Amygdala (tissue), 56 donors: ENCODE data around the gene SMCO4.
A peak's percentile ranks its signal among the peaks of the same experiment; 100 is the strongest.
"Not testable (repeated sequence)": the region's sequence is repeated elsewhere in the genome, so short reads cannot be mapped to it uniquely, and the experiment has no call there.

Source experiments
- DNase-seq, 56 donors: peaks; one replicate each; lab custom pipeline; 2025; lab: John Stamatoyannopoulos, UW

Gene SMCO4, protein sequence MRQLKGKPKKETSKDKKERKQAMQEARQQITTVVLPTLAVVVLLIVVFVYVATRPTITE

GRCh38 chr11:93543292-93543977 lies at the start of gene SMCO4:
SMCO4 (minus strand) TSS chr11:93543391; CDS start chr11:93479189, 64,202 bp downstream.
- DNase-seq = peak in 47 of 56 donors; percentile 19 to 78 (median 48)

GRCh38 chr11:93591247-93591898 lies 48.2 kb upstream of the SMCO4 start:
- no peak for DNase-seq

GRCh38 chr11:93589347-93589746 lies 46.2 kb upstream of the SMCO4 start:
- DNase-seq = no peak

GRCh38 chr11:93587858-93588581 lies 44.8 kb upstream of the SMCO4 start:
- no peak for DNase-seq

DNA sequence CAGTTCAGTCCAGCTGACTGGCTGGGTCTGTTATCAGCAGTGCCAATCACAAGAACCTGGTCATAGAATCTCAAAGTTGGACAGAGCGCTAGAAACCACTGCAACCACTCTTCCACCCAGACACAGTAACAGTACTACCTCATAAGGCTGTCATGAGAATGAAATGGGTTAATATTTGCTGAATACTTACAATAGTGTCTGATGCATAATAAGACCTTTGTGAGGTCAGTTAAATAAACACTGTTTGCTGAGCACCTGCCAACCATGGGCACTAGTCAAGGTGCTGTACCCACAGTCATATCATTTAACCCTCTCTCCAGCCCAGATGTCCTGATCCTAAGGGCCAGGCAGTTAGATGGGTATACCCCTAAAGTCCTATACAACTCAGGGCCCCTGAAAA lies 44.2 kb upstream of the SMCO4 start:
- DNase-seq = not testable (repeated sequence)

- DNase-seq = no peak
Observed at GRCh38 chr11:93585758-93586157, 42.6 kb upstream of the SMCO4 start.

GRCh38 chr11:93583490-93583889 lies 40.3 kb upstream of the SMCO4 start:
- no peak for DNase-seq

DNA sequence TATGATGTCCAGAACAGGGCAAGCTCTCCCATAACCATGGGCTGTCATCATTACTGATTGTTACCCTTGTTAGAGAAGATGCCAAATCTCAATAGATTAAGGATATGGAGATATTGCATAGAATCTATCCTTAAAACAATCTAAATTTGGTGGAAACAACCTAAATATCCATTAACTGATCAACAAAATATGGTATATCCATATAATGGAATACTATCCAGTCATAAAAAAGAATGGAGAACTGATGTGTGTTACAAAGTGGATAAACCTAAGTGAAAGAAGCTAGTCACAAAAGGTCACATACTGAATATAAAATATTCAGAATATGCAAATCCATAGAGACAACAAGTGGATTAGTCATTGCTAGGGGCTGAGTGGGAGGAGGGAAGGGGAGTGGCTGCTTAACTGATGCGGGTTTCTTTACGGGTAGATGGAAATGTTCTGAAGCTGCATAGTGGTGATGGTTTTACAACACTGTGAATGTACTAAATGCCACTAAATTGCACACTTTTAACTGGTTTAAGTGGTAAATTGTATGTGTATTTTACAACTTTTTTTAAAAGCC lies 36.1 kb upstream of the SMCO4 start:
- DNase-seq = no peak

GRCh38 chr11:93577286-93577685 lies 34.1 kb upstream of the SMCO4 start:
- DNase-seq = no peak

GRCh38 chr11:93576870-93577269 lies 33.7 kb upstream of the SMCO4 start:
- not testable (repeated sequence) for DNase-seq

GRCh38 chr11:93574638-93575220 lies 31.5 kb upstream of the SMCO4 start:
- no peak for DNase-seq

DNA sequence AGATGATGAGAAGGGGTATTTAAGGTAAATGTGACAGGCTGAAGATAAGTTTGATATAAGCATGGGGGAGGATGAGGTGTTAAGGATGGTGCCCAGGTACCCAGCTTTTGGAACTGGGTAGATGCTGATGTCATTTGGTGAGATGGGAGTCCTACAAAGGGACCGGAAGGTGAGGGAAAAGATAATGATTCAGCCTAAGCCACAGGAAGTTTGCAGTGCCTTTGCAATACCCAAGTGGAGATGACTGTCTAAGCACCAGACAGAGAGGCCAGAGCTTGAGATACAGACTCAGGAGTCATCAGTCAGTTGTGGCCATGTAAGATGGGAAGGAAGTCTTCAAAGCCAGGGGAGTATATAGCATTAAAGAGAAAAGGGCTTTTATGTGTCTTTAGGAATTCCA lies 30.0 kb upstream of the SMCO4 start:
- DNase-seq = no peak

DNA sequence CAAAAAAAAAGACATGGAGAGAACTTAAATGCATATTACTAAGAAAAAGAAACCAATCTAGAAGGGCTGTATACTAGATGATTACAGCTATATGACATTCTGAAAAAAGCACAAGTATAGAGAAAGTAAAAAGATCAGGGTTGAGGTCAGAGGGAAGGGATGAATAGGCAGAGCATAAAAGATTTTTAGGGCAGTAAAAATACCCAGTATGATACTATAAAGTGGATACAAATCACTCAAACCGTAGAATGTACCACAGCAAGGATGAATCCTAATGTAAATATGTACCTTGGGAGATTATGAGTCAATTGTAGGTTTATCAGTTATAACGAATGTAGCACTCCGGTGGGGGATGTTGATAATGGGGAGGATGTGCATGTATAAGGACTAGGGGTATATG lies 29.4 kb upstream of the SMCO4 start:
- no peak for DNase-seq

GRCh38 chr11:93572171-93572570 lies 29.0 kb upstream of the SMCO4 start:
- DNase-seq = no peak

DNA sequence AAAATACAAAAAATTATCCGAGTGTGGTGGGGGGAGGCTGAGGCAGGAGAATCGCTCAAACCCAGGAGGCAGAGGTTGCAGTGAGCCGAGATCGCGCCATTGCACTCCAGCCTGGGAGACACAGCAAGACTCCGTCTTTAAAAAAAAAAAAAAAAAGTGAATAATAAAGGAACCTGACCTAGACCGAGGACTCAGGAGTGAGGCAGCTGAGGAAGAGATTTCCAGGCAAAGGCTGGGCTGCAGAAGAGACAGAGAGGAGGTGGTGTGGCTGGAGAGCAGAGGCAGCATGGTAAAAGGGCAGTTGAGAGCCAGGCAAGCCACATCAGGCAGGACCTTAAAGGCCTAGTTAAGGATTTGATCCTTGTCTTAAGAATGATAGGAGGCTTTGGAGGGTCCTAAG lies 28.4 kb upstream of the SMCO4 start:
- DNase-seq = no peak

DNA sequence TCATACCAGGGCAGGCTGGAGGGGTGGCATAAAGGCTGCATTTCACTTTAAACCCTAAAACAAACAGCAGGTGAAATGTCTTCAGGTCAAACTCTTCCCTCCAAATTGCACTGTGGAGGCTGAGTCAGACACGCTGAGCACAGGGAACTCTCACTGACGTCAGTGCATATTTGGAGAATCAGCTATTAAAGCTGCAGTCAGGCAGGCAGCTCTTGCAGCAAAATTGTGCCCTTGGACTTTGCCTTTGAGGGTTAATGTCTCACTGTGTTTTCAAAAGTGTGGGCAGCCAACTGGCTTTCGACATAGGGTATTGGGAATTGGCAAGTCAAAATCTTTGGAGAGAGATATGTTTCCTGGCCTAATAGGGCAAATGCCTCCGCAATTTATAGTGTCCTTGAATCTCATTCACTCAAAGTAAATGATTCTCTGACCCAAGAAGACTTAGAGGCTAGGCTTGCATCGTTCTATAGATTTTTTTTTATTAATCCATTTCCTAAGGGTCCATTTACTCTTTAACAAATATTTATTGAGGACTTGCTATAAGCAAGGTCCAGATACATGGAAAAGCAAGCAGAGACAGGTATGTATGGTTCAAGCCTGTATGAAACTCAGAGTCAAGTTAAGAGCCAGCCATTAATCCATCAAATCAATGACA lies 27.7 kb upstream of the SMCO4 start:
- no peak for DNase-seq

DNA sequence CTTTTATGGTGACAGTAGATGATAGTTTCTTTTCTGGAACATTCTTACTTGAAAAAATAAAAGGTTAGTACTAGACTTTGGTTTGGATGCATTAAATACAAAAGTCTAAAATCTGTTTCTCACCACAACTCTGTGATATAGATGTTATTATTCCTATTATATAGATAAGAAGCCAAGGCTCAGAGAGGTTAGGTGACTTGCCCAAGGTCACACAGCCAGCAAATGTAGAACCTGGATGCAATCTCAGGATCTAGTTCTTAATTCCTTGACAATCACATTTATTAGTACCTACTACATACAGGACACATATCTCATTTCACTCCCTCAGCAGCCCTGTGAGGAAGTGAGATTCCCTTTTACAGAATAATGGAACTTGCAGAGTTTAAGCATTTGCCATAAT lies 26.3 kb upstream of the SMCO4 start:
- DNase-seq = no peak

- DNase-seq = no peak
Observed at GRCh38 chr11:93568726-93569125, 25.5 kb upstream of the SMCO4 start.

GRCh38 chr11:93567401-93567895 lies 24.3 kb upstream of the SMCO4 start:
- DNase-seq = peak in 46 of 56 donors; percentile 1 to 70 (median 21)

DNA sequence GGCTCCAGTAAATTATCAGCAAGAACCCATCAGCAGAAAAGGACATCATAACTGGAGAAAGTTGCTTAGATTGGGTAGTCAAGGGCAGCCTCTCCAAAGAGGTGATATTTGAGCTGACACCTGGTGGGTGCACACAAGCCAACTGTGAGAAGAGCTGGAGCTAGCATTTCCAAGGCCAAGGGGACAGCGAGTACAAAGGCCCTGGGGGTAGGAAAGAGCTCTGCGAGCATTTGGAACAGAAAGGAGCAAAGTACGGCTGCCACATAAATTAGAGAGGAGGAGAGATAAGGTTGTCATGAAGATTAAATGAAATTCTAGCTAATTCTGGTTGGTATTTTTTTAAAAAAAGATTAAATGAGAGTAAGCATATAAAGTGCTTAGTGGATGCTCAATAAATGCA lies 21.7 kb upstream of the SMCO4 start:
- DNase-seq = no peak
